Peyer's patch (tissue), 4 donors: Measurements from ENCODE around the gene GAL3ST1.

Experiments
- CTCF ChIP-seq, 6 experiments: fragments of 450-650 bp in 4 of 6; fragments of 200-600 bp in 2 of 6; sonication (generic) in 1 of 6; IDR thresholded peaks; one replicate each; pipeline ENCODE4 v1.5.1; 2017 to 2019; ENCODE audit warnings: antibody characterized with exemption in 6 of 6, mild to moderate bottlenecking in 3 of 6, moderate library complexity in 1 of 6
- POLR2A ChIP-seq, 2 donors: fragments of 450-650 bp; IDR thresholded peaks; one replicate each; pipeline ENCODE4 v1.5.1; 2017; ENCODE audit warnings: antibody characterized with exemption in 2 of 2, mild to moderate bottlenecking in 2 of 2, moderate library complexity in 2 of 2

- TF ChIP-seq CTCF (IDR thresholded peaks at IDR 0.05) (no peak), POLR2A (IDR thresholded peaks at IDR 0.05) (no peak)
These were observed 58.2 kb downstream of the GAL3ST1 start for GRCh38 chr22:30516273-30516672.
